GM18520 (cell line): ENCODE measurements around the gene ZNF837.
A peak's percentile ranks its signal among the peaks of the same experiment; 100 is the strongest.
"Not testable (repeated sequence)": the region's sequence is repeated elsewhere in the genome, so short reads cannot be mapped to it uniquely, and the experiment has no call there.

Experiments
- ATAC-seq: cut with Tn5 transposase; IDR thresholded peaks from one replicate; pipeline ENCODE4 v1.9.1; 2021; ENCODE audit not compliant: unreplicated experiment

The ZNF837 gene

DNA sequence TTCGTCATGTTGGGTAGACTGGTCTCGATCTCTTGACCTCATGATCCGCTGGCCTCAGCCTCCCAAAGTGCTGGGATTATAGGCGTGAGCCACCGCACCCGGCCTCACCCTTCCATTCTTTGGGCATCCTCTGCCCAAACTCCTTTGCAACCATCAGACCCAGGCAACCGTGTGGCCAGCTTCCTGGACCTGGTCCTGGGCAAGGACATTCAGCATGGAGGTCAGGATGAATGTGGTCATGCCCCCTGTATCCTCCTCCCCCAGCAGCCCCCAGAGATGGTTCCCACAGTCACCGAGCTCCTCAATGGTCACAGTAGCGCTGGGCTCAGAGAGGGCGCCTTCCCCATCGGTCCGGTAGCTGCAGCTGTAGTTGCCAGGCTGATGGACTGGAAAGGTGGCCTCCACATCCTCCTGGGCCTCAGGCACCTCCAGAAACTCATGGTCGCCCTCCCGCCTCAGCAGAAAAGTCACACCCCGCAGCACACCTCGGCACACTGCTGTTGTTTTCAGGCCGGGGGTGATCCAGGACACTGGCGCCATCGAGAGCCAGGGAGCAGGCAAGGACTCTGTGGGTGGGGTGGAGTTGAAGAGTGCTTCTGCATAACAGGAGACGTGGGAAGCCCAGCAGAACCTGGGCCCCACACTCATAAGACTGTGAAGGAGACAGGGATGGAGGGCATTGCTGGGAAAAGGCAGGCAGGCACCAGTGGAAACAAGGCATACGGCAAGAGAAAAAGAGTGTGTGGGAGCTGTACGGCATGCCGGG lies 28.7 kb downstream of the ZNF837 start:
- ATAC-seq = no peak

DNA sequence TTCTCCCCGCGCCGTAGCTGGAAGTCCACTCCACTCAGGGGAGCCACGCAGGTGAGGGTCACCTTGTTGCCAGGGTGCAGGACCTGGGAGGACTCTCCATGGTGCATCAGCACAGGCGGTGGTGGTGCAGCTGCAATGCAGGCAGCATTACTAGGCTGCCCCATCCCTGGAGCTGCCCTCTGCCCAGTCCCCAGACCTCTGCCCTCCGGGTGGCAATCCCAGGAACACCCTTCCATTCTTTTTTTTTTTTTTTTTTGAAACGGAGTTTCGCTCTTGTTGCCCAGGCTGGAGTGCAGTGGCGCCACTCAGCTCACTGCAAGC lies 29.3 kb downstream of the ZNF837 start:
- ATAC-seq = no peak

DNA sequence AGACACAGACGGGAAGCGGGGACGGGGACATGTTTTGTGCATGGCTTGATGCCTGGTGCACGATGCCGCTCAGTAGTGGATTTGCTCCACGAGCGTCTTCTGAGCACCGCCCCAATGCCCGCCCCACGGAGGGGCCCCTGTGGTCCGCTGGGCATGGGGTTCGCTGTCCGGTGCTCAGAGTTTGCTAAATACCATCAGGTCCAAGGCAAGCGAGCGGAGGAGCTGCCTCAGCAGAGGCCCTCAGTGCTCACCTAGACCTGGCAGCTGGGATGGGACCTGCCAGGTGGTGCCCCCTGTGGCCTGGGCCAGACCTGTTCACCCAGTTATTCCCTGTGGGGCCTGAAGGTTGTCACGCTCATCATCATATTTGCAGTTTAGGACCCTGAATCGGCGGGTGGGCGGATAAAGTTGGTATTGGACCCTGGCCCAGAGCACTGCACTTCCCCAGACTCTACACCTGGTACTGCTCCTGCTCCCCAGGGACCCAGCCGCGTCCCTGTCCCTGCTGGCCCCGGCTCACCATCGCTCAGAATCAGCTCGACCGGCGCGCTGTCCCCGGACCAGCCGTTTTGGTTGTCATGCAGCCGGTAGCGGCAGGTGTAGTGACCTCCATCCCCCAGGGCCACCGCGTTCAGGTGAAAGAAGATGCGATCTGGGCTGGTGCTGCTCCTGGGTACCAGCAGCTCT lies 29.8 kb downstream of the ZNF837 start:
- ATAC-seq = no peak

DNA sequence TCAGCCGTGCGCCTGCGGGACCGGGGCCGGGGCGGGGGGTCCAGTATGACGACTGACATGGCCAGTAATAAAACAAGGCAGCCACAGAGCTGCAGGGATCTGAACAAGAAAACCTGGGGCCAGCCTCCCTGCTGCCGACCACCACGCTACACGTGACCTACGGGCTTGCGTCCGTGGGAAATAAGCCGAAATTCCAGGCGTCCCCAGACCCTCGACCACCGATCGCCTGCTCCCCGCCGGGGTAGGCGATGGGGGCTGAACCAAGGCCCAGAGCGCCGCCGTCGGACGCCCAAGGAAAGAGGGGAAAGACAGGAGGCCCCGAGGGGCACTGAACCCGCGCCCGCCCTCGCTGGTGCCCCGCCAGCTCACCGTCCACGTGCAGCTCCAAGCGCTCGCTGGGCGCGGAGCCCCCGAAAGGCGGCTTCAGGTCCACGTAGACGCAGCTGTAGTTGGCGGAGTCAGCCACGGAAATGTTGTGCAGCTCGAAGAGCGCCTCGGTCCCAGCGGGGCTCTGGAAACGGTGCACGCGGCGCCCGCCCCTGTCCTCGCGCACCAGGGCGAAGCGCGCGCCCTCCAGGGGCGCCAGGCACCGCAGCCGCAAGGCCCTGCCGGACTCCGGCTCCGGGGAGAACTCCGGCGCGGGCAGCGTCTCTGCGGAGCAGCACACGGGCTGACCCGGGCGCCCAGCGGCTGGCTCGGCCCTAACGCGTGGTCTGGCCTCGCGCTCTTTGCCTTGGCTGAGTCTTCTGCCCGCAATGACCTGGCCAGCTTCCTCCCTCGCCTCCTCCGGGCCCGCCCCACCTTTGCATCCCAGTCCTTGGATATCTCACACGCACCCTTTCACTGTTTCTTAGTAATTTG lies 30.6 kb downstream of the ZNF837 start:
- no peak for ATAC-seq

DNA sequence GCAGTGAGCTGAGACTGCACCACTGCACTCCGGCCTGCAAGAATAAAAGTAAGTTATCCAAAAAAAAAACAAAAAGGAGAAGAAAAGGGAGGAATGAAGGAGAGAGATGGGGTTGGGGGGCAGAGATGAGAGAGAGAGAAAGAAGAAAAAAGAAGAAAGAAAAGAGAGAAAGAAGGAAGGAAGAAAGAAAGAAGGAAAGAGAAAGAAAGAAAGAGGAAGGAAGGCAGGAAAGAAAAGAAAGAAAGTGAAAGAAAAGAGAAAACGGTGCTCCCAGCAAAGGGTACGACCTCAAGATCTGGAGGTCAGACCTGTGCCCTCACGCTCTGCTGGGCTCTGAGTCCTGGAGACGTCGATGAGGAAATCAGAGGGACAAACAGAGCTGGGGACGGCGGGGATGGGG lies 31.2 kb downstream of the ZNF837 start:
- ATAC-seq = no peak

DNA sequence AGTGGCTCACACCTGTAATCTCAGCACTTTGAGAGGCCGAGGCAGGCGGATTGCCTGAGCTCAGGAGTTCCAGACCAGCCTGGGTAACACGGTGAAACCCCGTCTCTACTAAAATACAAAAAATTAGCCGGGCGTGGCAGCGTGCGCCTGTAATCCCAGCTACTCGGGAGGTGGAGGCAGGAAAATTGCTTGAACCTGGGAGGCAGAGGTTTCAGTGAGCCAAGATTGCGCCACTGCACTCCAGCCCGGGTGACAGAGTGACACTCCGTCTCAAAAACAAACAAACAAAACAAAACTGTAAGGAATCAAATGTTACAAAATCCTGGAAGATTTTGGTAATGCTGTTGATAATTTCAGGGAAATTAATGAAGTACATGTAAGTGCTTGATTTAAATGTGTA lies 32.8 kb downstream of the ZNF837 start:
- not testable (repeated sequence) for ATAC-seq

DNA sequence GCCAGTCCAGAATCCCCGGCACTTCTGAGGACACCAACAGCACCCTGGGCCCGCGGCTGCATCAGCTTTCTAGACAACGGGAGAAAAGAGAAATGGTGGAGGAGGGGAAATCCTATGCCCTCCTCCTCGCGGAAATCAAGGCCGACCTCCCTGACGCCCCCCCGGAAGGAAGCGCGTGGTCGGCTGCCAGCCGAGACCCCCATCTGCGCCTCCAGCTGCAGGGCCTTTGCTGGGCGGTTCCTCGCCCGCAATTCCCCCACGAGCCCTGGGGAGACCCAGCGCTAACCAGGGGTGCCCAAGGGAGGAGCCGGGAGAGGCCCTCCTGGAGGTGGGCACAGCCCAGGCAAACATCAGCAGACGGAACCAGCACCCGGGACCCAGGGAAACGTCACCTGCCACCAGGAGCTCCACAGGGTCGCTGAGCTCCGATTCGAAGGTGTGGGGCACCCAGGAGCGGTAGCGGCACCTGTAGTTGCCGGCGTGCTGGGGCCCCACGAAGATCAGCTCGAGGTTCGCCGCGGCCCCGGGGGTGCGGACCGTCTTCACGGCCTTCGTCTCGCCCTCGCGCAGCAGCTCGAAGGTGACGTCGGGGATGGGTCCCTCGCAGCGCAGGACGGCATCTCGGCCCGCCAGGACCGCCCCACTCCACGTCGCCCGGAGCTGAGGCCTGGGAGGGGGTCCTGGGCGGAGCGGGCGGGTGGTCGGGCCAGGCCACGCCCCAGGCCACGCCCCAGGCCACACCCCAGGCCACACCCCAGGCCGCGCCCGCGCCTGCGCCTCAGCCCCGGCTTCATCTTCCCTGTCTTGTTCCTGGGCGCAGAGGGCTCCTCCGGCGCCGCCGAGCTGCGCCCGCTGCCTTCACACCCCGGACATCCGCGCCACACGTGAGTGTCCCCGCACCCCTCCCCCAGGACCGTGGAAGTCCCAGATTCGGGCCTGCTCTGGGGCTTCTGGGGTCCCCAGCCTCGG lies 33.6 kb downstream of the ZNF837 start:
- ATAC-seq = peak; percentile 71

DNA sequence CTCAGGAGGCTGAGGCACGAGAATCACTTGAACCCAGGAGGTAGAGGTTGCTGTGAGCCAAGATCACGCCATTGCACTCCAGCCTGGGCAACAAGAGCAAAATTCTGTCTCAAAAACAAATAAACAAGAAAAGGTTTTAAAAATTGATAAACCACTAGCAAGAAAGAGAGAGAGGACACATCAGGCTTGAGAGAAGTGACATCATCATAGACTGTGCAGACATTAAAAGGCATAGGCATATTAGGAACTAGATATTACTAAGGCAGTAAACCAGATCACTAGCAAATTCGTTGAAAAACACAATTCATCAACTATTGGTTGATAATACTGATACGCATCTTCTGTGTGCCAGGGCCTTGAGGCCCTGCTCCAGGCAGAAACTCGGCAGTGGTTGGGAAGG lies 35.3 kb downstream of the ZNF837 start:
- ATAC-seq = no peak

DNA sequence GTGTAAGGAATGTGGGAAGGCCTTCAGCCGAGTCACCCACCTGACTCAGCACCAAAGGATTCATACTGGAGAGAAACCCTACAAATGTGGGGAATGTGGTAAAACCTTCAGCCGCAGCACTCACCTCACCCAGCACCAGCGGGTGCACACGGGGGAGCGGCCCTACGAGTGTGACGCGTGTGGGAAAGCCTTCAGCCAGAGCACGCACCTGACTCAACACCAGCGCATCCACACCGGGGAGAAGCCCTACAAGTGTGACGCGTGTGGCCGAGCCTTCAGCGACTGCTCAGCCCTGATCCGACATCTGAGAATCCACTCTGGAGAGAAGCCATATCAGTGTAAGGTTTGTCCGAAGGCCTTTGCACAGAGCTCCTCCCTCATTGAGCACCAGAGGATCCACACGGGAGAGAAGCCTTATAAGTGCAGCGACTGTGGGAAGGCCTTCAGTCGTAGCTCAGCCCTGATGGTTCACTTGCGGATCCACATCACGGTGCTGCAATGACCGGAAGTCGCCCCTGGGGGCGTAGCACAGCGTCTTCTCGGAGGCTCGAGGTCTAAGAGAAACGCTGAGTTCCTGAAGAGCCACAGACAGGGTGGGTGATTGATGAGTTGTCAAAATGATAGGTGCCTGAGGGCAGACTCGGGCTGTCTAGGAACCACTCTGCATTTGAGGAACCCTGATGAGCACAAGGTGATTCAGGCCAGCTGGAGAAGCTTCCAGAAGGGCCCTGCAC lies 41.8 kb downstream of the ZNF837 start:
- ATAC-seq = no peak

DNA sequence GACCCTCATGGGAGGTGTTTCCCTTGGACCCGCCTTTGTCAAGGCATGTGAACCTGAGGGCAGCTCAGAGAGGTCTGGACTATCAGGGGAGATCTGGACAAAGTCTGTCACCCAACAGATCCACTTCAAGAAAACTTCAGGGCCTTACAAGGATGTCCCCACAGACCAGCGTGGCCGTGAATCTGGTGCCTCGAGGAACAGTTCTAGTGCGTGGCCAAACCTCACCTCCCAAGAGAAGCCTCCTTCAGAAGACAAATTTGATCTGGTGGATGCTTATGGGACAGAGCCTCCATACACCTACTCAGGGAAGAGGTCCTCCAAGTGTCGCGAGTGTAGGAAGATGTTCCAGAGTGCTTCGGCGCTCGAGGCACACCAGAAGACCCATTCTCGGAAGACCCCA lies 42.5 kb downstream of the ZNF837 start:
- ATAC-seq = no peak

DNA sequence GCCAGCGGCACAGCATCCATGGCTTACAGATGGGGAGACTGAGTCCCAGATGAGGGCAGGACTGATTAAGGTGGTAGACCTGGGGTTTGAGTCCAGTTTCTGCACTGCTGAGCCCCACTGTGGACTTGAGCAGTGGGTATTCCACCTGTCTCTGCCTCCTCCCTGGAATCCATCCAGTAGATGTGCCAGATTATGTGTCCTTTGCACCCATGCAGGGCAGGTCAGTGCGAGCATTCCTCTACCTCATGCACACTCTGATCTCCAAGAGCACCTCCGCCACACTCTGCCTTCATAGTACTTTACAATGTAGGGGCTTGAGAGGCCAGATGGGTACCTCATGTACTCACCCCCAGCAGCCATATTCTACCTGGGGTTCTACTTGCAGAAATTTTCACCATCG lies 44.0 kb downstream of the ZNF837 start:
- no peak for ATAC-seq

DNA sequence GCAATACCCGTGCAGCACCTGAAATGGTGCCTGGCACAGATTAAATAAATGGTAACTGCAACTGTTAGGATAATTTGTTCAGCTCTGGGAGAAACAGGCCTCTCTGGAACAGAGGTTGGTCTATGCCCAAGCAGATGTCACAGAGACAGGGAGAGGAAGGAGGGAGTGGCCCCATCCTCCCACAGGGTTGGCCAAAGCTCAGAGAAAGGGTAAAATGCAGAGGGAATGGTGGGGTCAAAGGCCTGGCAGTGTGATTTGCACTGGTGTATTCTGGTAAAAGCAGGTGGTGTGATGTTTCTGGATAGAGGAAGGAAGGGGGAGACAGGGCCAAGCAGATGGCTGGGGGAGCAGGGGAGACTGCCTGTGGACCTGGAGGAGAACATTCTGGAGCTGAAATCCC lies 44.6 kb downstream of the ZNF837 start:
- ATAC-seq = no peak

DNA sequence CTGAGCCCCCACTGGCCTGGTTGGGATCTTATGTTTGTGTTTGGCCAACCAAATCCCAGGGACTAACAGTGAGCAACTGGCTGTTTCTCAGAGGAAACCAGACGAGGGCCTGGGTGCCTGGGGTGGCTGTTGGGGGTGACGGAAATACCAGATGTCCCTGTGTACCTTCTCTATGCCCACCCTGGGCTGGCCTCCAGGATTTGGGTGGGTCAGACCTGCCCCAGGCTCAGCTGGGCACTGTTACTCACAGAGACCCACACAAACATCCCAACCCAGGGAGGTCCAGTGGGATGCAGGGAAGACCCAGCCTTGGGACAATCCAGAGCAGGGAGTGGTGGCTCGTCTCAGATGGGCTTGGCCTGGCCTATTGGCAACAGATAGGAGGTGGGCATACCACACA lies 45.2 kb downstream of the ZNF837 start:
- no peak for ATAC-seq

DNA sequence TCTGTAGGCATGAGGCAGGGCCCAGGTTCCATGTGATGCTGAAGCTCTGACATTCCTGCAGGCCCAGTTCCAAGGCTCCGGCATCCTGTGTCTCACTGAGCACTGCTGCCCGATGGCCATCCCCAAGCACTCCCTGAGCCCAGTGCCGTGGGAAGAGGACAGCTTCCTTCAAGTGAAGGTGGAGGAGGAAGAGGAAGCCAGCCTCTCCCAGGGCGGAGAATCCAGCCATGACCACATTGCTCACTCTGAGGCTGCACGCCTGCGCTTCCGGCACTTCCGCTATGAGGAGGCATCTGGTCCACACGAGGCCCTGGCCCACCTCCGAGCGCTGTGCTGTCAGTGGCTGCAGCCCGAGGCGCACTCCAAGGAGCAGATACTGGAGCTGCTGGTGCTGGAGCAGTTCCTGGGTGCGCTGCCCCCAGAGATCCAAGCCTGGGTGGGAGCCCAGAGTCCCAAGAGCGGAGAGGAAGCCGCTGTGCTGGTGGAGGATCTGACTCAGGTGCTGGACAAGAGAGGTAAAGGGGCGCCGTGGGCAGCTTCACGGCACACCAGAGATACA lies 46.1 kb downstream of the ZNF837 start:
- ATAC-seq = no peak

DNA sequence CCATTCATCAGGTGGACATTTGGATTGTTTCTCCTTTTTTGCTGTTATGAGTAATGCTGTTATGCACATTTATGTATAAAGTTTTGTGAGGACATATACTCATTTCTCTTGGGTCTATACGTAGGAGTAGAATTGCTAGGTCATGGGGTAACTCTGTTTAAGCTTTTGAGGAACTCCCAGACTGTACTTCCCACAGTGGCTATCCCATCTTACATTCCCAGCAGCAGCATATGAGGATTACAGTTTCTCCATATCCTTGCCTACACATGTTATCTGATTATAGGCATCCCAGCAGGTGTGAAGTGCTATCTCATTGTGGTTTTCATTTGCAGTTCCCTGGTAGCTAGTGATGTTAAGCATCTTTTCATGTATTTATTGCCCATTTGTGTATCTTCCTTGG lies 48.1 kb downstream of the ZNF837 start:
- no peak for ATAC-seq

DNA sequence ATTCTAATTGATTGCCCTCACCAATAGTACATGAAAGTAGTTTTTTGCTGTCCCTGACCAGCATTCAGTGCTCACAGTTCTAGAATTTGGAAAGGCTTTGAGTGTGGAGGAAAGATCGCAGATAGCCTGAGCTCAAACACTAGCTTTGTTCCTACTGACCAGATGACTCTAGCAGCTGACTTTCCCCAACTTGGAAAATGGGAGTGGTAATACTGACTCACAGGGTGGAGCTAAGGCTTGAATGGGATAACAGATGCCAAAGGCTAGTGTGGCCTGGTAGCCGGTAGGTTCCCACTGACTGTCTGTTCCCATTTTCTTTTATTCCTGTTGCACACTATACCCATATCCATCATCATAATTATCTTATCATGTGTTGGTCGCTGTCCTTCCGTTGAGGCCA lies 50.4 kb downstream of the ZNF837 start:
- no peak for ATAC-seq

DNA sequence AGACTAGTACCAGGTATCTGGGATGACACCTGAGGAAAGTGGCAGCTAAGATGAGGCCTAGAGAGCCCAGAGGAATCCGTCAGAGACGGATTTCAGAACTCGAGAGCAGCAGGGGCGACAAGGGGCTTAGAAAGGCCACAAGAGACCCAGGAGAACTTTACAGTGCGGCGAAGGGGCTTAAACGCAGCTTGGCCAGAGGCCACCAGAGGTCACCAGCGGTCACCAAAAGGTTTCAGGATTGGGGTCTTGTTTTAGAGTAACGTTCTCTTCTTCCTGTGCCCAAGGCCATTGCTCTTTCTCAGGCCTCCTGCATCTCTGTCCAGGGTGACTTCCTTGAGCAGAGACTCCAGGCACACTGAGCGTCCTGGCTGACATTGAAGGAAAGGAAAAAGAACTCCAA lies 51.8 kb downstream of the ZNF837 start:
- no peak for ATAC-seq

DNA sequence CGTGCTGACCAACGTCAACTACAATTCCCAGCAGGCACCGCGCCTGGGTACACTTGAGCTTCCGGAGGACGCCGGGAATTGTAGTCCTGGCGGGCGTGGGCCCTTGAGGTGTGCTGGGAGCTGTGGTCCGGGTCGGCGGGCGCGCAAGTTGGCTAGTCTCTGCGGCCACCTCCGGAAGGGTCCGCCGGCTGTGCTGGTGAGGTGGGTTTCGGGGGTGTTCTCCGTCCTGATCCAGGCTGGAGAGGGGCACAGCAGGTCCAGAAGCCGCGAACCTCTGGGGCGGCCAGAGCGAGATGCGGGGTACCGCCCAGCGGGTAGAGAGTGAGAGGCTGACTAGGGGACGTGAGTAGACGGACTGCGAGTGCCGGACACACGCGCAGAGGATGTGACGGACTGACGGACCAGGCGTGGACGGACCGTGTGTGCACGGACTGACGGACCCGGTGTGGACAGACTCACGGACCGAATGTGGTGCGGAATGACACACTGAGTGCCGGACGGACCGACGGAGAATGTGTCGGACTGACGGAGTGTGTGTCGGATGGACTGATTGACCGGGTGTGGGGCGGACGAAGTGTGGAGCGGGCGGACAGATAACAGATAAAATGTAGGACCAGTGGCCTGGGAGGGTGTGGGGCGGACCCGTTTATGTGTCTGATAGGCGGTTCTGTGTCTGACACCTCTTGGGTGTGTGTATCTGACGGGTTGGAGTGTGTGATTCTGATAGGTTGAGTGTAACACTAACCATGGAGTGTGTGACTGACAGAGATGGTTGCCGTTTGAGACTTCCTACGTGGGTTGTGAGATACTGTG lies 53.7 kb downstream of the ZNF837 start, which contains the start of gene ZSCAN22:
ZSCAN22 (plus strand) TSS at position 81 of the 813 bp plus-strand sequence. CDS start 7,809 bp downstream, outside the sequence.
- peak; percentile 74 for ATAC-seq

DNA sequence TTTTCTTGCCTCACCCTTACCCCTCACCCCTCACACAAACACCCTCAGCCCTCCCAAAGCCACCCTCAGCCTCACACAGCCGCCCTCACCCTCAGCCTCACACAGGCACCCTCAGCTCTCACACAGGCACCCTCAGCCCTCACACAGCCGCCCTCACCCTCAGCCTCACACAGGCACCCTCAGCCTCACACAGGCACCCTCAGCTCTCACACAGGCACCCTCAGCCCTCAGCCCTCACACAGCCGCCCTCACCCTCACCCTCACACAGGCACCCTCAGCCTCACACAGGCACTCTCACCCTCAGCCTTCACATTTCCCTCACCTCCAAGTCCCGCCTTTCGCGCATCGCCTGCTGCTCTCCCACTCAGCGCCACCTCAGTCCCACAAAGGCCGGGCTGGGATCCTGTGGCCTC lies 54.3 kb downstream of the ZNF837 start:
- no peak for ATAC-seq
